HTERT RPE-1 (cell line): Measurements from ENCODE around the gene MTR.
"Not testable (repeated sequence)": the region's sequence is repeated elsewhere in the genome, so short reads cannot be mapped to it uniquely, and the experiment has no call there.

Experiments
- in situ Hi-C: fragments of 300-500 bp; cut with MboI; formaldehyde crosslinking; loops from 4 replicates; pipeline ENCODE4 v1.14.3; 2020; ENCODE audit warnings: low sequenced_read_pairs

The MTR gene

DNA sequence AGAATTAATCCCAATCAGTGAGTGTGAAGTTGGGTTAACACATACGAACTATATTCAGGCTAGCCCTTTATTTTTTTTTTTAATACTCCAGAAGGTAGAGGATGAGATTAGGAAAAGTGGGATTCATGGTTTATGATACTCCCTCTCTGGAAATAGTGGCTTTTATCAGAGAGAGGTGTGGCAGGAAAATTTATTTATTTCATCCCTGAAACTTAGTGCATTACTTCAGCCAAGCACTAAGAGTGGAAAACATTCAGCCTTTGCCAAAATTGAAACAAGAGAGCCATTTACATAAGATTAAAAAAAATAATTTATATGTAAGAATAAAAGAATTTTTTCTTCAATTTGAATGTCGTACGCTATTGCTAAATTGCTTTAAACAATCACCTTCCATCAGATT is 35.0 kb downstream of the MTR start:
- in situ Hi-C loops, result no loop called here

GRCh38 chr1:236830560-236830959 is 35.5 kb downstream of the MTR start:
- in situ Hi-C loops, result no loop called here

DNA sequence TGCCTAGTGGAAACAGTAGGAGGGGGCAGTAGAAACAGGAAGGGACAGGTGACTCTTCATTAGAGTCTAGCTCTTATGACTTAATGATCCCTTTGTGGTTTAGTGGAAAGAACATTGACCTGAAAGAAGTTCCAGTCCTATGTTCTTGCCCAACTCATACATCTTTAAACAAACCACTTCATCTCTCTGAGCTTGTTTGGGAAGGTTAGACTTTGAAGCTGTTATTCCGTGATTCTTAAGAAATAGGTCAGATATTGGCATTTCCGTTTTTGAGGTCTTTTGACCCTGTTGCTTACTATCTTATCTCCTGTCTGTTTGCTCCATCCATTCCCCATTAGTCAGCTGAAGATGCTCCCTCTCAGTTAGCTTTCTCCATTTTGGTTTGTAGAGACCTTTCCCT is 38.5 kb downstream of the MTR start:
- in situ Hi-C loops, result no loop called here

- in situ Hi-C loops, result no loop called here
These were observed 39.8 kb downstream of the MTR start for GRCh38 chr1:236834876-236835275.

DNA sequence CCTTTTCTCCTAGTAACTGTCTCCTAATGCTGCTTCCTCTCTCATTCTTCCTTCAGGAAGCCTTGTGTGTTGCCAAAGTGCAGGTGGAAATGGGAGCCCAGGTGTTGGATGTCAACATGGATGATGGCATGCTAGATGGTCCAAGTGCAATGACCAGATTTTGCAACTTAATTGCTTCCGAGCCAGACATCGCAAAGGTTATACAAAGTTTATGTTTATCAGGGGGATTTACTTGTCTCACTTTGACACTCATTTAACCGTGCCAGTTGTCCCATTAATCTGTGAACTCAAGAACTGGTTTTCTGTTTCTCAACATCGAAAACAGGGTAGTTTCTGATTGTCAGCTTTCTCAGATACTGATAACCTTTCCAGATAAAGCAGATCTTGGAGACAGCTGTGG is 40.4 kb downstream of the MTR start:
- in situ Hi-C loops, result no loop called here

DNA sequence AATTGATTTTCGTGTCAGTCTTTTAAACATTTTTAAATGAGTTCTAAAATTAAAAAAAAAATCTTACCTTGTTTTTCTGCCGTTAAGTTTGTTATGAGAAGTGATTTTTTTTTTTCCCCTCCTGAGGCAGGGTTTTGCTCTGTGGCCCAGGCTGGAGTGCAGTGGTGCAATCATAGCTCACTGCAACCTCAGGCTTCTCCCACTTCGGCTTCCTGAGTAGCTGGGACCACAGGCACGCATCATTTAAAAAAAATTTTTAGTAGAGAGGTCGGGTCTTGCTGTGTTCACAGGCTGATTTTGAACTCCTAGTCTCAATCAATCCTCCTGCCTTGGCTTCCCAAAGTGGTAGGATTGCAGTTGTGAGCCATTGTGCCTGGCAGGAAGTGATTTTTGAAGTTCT is 41.1 kb downstream of the MTR start:
- in situ Hi-C loops, result no loop called here

- in situ Hi-C loops, result no loop called here
These were observed 42.0 kb downstream of the MTR start for GRCh38 chr1:236837115-236837514.

DNA sequence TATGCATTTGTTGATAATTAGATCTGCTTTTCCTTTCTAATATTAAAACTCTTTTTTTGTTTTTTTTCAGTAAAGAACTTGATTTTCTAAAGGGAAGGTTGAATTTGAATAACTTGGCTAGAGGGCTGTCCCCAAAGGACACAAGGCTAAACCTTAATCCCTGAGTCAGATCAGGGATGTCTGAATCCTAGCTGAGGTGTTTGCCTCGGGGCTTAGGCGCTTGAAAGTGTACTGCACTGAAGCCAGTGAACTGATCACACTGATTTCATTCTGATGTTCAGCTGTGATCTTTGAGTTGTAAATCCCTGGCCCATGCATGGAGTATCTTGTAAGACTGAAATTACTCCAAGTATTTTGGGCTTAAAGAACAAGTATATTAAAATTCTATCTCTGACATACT is 42.8 kb downstream of the MTR start:
- in situ Hi-C loops, result no loop called here

DNA sequence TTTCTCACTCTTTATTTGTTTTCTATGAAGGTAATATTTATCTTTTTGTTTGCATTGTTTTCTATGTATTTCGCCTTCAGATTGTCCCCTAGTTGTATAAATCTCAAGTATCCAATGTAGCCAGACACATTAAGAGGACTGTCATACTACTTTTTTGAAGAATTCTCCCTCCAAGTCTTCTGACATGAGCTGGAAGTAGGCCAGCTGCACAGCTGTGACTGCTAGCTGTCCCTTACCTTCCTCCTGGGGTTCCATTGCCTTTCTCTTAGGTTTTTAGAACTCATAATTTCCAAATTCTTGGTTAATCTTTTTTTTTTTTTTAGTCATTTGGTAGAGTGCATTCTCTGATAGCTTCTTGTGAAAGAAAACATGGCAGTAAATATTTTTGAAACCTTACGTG is 46.2 kb downstream of the MTR start:
- in situ Hi-C loops, result no loop called here

GRCh38 chr1:236844499-236845271 is 49.6 kb downstream of the MTR start:
- in situ Hi-C loops, result no loop called here

GRCh38 chr1:236845830-236846229 is 50.7 kb downstream of the MTR start:
- in situ Hi-C loops, result no loop called here

- in situ Hi-C loops, result no loop called here
These were observed 53.3 kb downstream of the MTR start for GRCh38 chr1:236848274-236848923.

- in situ Hi-C loops, result no loop called here
These were observed 55.2 kb downstream of the MTR start for GRCh38 chr1:236850077-236850979.

- in situ Hi-C loops, result no loop called here
These were observed 56.8 kb downstream of the MTR start for GRCh38 chr1:236851871-236852270.

DNA sequence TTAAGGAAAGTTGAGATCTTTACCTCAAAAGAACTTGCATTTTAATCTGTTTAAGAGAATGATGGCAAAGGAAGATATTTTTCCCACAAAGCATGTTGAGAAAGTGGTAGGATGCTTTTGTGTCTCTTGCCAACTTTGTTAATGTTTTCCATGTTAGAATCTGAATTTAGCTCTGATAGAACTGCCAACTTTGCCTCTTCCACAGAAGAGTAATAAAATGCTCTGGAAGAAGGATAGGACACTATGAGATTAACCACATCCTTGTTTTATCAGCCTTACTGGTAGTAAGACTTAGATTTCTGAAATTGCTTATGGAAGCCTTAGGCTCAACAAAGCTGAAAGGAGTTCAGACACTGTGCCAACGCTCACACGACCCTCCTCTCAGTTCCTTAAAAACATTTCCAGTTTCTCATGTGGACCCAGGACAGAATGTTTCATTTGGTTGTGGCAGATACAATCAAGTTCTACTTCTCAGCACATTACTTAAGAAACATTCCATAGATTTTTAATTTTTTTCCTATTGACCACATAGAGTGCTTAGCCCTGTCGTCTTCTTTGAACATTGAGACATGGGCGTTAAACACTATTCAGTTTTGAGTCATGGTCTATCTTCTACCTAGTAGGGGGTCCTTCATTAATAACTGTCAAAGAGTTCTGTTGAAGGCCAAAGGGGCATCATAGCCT is 59.0 kb downstream of the MTR start:
- in situ Hi-C loops, result no loop called here

DNA sequence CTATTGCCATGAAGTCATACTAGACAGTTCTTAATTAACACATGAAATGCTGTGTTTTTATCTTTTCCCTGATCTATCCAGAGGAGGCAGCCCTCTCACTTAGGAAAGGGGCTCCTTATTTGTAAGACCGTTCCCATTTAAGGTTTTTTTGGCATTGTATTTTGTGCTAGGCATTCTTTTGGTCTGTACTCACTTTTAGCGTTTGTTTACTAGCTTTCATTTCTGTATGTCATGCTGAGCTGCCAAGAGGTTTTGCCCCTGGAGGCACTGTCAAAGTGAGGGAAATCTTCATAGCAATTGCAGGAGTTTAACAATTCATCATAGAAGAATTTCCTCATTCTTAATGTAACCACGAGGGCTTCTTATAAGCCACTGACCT is 59.5 kb downstream of the MTR start:
- in situ Hi-C loops, result no loop called here

DNA sequence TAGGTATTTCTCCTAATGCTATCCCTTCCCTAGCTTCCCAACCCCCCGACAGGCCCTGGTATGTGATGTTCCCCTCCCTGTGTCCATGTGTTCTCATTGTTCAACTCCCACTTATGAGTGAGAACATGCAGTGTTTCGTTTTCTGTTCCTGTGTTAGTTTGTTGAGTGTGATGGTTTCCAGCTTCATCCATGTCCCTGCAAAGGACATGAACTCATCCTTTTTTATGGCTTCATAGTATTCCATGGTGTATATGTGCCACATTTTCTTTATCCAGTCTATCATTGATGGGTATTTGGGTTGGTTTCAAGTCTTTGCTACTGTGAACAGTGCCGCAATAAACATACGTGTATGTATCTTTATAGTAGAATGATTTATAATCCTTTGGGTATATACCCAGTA is 61.6 kb downstream of the MTR start:
- in situ Hi-C loops, result not testable (repeated sequence)

GRCh38 chr1:236858165-236858564 is 63.1 kb downstream of the MTR start:
- in situ Hi-C loops, result no loop called here

DNA sequence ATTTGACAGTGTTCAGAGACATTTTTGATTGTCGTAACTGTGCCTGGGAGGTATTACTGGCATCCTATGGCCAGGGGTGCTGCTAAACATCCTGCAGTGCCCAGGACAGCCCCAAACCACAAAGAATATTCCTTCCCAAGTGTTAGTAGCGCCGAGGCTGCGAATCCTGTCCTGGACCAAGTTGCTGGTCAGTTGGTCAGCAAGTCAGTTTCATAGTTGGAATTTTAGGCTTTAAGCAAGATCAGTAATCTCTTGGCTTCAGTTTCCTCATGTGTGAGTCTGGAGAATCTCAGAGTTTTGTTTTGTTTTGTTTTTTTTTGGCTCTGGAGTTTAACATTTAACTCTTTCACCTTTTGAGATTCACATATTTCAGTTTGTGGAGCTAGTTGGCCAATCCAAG is 65.0 kb downstream of the MTR start:
- in situ Hi-C loops, result no loop called here

DNA sequence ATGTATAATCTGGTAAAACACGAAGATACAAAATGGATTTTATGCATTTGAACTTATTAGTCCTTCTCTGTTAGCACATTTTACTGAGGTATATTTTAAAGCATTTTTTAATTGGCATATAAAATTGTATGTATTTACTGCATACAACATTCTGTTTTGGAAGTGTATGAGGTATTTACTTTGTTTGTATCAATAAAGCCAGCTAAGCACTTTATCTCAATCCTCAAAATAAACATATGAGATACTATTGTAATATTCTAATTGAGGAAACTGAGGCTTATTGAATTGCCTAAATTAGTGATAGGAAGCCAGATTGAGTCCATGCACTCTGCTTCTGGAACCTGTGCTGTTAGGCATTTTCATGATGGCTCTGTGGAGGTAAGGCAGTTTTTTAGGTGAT is 65.6 kb downstream of the MTR start:
- in situ Hi-C loops, result no loop called here

DNA sequence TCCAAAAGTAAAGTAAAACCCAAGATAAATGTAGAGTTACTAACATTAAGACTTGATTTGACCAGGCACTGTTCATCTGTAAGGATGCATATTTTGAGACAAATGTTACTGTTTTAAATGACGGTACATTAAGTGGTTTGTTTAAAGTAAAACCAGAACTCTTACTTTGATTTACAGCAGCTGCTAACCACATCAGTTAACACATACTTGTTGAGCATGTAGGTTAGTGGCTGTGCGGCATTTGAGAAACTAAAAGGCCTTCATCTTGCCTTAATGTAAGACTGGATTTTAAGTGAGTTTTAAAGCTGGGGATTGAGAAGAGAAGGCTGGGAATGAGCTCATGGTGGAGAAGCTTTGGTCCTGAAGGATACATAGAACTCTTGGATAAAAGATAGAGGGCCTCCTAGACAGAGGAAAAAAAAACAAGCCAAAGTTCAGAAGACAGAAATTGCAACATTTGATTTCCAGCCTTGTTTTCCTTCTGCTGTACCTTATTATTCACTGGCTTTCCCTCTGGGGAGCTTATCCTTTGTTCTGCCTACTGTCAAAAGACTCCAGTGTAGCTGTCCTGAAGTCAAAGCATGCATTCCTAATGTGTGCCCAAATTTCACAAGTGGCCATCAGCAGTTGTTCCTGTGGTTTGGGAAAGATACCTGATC is 66.6 kb downstream of the MTR start:
- in situ Hi-C loops, result no loop called here
